HG03378 (cell line): Measurements from ENCODE around the gene MTRF1.
"Not testable (repeated sequence)": the region's sequence is repeated elsewhere in the genome, so short reads cannot be mapped to it uniquely, and the experiment has no call there.

ENCODE experiments used
- ATAC-seq: cut with Tn5 transposase; IDR thresholded peaks from one replicate; pipeline ENCODE4 v1.9.1; 2021; ENCODE audit warnings: mild to moderate bottlenecking, moderate library complexity; ENCODE audit not compliant: unreplicated experiment

Gene MTRF1

DNA sequence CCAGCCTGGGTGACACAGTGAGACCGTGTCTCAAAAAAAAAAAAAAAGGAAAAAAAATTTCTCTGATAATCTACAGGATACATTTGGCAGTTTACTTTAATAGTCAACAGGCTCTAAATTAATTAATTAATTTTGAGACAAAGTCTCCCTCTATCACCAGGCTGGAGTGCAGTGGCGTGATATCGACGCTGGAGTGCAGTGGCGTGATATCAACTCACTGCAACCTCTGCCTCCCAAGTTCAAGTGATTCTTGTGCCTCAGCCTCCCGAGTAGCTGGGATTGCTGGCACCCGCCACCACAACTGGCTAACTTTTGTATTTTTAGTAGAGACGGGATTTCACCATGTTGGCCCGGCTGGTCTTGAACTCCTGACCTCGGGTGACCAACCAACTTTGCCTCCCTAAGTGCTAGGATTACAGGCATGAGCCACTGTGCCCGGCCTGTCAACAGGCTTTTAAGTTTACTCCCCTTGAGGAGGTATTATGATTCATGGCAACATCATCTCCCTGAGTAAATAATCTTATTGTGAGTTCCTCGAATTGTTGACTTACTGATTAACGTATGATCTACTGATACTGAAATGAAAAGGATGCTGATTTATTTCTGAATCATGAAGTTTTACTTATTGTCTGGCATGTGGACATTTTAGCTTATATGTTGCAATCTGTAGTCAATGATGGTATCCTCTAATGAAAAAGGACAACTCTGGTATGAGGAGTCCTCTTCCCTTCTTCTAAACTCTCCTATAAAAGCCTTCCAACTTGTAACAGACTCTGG, 21.3 kb upstream of the MTRF1 start:
- no peak for ATAC-seq

DNA sequence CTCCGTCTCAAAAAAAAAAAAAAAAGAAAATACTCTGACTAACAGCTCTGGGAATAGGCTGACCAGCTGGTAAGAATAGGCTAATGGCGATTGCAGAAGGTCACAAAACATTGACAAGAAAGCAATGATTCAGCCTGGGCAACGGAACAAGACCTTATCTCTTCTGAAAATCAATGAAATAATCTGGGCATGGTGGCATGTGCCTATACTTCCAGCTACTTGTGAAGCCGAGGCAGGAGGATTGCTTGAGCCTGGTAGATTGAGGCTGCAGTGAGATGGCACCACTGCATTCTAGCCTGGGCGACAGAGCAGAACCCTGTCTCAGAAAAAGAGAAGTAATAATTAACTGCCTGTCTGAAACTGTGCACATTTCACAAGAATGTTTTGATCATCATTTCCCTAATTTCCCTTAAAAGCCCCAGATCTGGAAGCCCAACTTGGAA, 18.8 kb upstream of the MTRF1 start:
- ATAC-seq = no peak

- ATAC-seq = not testable (repeated sequence)
Observed at GRCh38 chr13:41279156-41279555, 15.8 kb upstream of the MTRF1 start.

GRCh38 chr13:41276824-41277223, 13.4 kb upstream of the MTRF1 start:
- no peak for ATAC-seq

GRCh38 chr13:41274881-41275280, 11.5 kb upstream of the MTRF1 start:
- ATAC-seq = no peak

- no peak for ATAC-seq
Observed at GRCh38 chr13:41273831-41274441, 10.6 kb upstream of the MTRF1 start.

DNA sequence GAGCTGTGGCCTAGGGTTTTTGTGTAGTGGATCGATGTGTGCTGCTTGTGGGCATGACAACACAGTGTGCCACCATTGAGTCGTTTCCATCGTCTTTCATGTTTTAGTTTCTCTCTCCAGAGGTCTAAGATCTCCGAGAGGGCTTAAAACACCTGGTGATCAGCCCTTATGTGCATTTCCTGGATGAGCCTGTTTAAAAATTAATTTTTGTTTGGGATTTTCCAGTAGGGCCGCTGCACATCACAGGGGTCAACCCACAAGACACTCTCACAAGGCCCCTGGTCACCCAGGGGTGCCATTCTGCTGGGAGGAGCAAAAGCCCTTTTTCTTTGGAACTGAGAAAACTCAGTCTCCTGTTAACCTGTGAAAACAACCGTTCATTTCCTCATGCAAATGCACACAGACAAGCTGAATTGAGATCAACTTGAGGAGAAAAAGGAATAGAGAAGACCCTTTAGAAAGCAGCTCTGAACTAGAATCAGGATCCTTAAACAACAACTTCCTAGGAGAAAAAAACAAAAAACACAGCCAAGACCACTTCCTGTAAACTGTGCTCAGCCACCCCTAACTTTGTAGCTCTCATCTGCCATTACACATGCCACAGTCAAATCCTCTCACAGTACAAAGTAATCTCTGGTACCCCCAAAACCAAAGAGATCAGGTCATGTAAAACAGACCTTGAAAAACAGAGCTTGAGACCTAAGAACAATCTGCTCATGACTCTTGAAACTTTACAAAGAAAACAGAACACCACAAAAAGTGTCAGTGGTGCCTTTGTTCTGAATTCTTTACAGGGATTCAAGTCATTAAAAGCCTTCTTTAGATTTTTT, 8.3 kb upstream of the MTRF1 start:
- ATAC-seq = no peak

GRCh38 chr13:41268764-41269163, 5.4 kb upstream of the MTRF1 start:
- ATAC-seq = no peak

DNA sequence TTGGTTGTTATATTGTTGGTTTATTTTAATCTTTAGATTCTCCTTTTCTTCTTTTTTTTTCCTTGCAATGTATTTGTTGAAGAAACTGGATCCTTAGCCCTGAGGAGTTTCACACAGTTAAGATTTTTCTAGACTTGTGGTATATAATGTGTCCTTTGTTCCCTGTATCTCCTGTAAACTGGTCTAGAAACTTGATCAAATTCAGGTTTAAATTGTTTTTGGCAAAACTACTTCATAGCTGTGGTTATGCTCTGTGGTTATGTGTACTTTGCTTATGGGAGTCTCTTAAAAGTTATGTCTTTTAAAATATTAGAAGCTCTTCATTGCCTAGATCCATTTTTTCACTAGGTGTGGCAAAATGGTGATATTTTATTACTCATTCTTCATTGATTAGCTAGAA, 3.7 kb upstream of the MTRF1 start:
- no peak for ATAC-seq

- no peak for ATAC-seq
Observed at GRCh38 chr13:41259875-41260501, 3.4 kb downstream of the MTRF1 start.

GRCh38 chr13:41257535-41257934, 5.8 kb downstream of the MTRF1 start:
- ATAC-seq = no peak

- no peak for ATAC-seq
Observed at GRCh38 chr13:41254902-41255301, 8.5 kb downstream of the MTRF1 start.

- no peak for ATAC-seq
Observed at GRCh38 chr13:41250993-41251392, 12.4 kb downstream of the MTRF1 start.

DNA sequence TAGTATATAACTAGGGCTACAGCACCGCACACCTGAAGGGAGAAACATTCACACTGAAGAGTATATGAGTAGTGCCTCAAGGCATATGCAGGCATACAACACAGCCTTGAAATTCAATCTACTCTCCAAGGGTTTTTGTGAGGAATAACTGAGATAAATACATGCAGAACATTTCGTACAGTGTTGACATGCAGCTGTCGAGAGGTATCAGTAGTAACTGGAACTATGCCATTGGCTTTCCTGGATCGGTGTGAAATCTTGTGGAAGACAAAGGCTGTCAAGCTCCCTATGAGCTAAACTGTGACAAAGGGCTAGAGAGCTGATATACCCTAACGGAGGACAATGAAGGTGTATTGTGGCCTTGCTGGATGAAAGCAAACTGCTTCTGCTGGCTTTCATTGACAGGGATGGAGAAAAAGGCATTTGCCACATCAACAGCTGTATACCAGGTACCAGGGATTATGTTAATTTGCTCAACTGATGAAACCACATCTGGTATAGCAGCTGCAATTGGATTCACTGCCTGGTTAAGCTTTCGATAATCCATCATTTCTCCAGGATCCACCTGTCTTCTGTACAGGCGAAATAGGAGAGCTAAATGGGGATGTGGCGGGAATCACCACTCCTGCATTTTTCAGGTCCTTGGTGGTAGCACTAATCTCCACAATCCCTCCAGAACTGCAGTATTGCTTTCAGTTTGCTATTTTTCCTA, 16.3 kb downstream of the MTRF1 start:
- ATAC-seq = no peak

DNA sequence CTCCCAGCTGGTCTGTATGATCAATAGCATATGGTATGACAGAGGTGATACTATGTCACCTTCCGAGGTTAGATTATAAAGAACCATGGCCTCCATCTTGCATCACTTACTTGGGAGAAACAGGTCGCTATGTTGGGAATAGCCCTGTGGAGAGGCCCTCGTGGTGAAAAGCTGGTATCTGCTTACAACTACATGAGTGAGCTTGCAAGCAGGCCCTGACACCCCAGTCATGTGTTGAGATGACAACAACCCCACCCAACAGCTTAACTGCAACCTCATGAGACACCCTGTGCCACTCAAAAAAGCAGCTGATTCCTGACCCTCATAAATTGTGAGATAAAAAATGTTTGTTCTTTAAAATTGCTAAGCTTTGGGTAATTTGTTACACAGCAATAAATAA, 18.8 kb downstream of the MTRF1 start:
- ATAC-seq = no peak

GRCh38 chr13:41241626-41242025, 21.8 kb downstream of the MTRF1 start:
- ATAC-seq = no peak

GRCh38 chr13:41236369-41236768, 27.0 kb downstream of the MTRF1 start:
- ATAC-seq = no peak

GRCh38 chr13:41232578-41233480, 30.5 kb downstream of the MTRF1 start:
- ATAC-seq = no peak

DNA sequence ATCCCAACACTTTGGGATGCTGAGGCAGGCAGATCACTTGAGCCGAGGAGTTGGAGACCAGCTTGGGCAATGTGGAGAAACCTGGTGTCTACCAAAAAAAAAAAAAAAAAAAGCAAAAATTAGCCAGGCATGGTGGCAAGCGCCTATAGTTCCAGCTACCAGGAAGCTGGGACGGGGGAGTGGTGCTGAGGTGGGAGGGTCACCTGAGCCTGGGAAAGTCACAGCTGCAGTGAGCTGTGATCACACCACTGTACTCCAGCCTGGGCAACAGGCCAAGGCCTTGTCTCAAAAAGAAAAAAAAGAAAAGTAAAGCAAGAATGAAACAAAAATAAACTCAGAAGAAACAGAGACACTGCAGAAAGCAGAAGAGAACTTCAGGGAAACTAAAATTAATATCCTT, 31.6 kb downstream of the MTRF1 start:
- ATAC-seq = no peak
